IPS-11a (cell line): ENCODE results near the gene CALM3.
"Not testable (repeated sequence)": the region's sequence is repeated elsewhere in the genome, so short reads cannot be mapped to it uniquely, and the experiment has no call there.

Source experiments
- H3K4me3 ChIP-seq: one replicate; pipeline ENCODE4 v1.5.1; 2013; ENCODE audit warnings: low read depth, low read length, control low read depth

CALM3 gene

DNA sequence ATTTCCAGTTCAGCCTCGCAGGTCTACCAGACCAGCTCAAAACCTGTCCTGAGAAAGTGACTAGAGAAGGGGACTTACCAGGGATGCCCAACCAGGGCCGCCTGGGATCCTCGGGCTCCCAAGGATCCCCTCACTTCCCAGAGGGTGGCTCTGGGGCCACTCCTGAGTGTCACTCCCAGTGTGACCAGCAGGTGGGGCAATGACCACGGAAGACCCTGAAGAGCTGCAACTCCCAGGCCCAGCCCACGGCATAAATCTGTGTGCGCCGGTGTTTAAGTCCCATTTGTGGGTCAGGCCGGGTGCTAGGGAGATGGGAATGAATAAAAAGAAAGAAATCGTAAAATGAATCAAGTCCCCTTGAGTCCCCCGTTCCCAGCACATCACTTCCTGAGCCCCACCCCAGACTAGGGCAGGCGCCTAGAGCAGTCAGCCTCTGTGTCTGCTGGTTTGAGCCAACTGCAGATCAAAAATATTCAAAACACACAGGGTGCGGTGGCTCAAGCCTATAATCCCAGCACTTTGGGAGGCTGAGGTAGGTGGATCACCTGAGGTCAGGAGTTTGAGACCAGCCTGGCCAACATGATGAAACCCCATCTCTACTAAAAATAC lies 13.1 kb downstream of the CALM3 start:
- H3K4me3 ChIP-seq, result no peak overlapping the region

DNA sequence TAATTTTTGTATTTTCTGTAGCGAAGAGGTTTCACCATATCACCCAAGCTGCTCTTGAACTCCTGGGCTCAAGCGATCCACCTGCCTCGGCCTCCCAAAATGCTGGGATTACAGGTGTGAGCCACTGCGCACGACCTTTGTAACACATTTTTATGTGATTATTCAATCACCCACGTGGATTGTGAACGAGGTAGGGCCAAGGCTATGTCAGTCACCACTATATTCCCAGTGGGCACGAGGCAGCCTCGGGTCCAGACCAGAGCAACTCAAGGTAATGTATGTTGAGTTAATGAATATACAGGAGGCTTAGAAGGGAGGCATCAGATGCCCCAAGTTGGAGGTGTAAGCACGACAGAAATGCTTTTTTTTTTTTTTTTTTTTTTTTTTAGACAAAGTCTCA lies 14.8 kb downstream of the CALM3 start:
- no peak overlapping the region for H3K4me3 ChIP-seq

- H3K4me3 ChIP-seq, result no peak overlapping the region
These were observed 15.6 kb downstream of the CALM3 start for GRCh38 chr19:46616631-46617322.

DNA sequence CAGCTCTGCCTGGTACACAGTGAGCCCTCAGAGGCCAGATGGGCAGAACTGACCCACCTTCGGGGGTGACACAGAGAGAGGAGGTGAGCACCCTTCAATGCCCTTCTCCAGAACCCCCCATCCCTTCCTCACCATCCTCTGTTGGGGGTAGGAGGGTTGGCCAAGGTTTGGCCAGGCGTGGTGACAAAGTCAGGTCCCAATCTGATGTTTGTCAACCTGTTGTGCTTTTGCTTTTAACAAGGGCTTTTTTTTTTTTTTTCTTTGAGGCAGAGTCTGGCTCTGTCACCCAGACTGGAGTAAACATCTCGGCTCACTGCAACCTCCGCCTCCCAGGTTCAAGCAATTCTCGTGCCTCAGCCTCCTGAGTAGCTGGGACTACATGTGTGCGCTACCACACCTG lies 16.5 kb downstream of the CALM3 start:
- H3K4me3 ChIP-seq, result no peak overlapping the region

DNA sequence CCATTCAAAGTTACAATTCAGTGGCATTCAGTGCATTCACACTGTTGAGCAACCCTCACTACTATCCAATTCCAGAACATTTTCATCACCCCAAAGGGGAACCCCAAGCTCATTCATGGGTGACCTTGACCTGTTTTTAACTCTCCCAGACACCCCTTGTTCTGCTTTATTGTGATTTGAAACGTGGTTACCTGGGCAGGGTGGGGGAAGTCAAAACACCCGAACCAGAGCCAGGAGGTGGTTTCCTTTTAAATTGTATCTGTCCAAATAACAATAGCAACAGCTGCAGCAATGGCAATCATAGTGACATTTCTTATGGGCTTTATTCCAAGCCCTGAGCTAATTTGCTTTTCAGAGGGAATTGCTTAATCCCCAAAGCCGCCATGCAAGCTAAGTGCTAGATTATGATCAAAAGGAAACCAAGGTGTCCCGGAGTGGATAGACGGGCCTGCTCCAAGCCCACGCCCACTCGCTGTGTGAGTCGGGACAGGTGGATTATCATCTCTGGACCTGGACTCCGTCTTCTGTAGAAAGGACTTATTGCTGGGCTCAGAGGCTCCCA lies 17.6 kb downstream of the CALM3 start:
- H3K4me3 ChIP-seq, result no peak overlapping the region

- H3K4me3 ChIP-seq, result no peak overlapping the region
These were observed 19.1 kb downstream of the CALM3 start for GRCh38 chr19:46620267-46620666.

DNA sequence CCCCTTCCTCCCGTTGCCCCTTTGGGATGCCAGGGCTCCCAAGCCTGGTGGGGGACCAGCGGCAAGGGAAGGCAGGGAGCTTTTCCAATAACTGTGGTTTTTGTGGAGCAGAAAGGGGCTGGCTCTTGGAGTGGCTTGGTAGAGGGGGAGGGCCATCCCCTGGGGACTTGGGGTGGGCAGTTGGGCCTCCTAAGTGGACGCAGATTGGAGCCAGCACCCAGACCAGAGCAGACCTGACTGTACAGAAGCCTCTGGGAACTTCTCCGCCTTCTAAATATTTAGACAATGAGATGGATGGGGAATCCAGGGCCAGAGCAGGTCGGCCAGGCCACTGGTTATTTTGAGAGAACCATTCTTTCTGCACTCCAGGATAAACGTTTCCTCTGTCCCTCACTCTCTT lies 19.6 kb downstream of the CALM3 start:
- H3K4me3 ChIP-seq, result no peak overlapping the region

DNA sequence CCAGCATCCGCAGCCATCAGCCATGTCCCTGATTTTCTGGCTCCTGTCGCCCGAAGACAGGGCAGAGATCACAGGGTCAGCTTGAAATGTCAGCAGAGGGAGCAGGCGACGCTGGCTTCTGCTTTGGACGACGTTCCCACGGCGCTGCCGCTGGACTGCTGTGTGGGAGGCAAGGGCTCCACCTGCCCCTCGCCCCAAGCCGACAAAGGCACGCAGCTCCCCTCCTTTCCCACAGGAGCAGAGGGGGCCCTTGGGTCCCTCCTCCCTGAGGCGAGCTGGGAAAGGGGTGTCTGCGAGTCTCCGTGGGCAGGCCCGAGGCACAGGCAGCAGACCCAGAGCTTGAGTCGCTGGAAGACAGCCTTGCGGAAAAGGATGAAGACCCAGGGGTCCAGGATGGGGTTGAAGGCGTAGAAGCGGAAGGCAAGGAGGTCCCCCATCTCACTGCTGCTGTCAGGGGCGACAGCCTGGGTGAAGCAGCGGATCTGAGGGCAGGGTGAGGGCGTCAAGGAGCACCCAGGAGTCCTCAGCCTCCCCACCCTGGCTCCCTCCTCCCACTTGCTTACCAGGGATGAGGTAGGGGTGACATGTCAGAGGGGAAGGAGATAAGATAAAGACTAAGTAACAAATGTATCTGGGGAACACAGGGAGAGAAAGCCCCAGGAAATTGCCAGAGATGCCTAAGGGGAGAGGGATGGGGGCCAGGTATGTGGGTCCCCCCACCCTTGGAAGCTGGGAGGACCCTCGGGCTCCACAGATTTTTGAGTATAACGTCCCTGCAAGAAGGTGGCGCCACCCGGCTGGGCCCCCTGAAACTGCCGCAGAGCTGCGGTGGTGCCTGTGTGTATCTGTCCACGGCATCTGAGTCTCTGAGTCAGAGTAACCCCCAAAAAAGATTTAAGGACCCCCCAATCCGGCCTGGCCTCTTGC lies 20.3 kb downstream of the CALM3 start:
- no peak overlapping the region for H3K4me3 ChIP-seq

- H3K4me3 ChIP-seq, result no peak overlapping the region
These were observed 21.0 kb downstream of the CALM3 start for GRCh38 chr19:46622118-46622446.

- H3K4me3 ChIP-seq, result no peak overlapping the region
These were observed 22.9 kb downstream of the CALM3 start for GRCh38 chr19:46623915-46624502.

GRCh38 chr19:46624958-46625661 lies 24.0 kb downstream of the CALM3 start, which contains the start of gene PTGIR:
PTGIR (minus strand) TSS chr19:46625089; CDS start chr19:46624225, 864 bp downstream.
- H3K4me3 ChIP-seq, result no peak within 1 kb of the TSS

DNA sequence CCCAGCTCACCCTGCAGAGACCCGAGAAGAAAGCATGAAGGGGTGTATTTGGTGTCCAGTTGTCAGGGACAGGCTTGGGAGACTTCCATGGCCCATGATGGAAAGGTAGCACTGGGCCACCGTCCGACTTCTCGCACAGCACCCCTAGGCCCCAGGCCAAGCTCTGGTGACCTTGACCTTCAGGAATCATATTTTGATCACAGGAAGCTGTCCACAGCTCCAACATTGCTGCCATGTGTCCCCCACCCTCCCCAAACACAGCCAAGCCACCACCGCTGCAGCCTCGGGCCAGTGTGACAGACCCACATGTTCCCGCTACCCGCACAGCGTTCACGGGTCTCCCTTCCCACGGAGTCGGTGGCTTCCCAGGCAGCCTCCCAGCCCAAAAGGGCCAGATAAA lies 24.6 kb downstream of the CALM3 start:
- no peak overlapping the region for H3K4me3 ChIP-seq

DNA sequence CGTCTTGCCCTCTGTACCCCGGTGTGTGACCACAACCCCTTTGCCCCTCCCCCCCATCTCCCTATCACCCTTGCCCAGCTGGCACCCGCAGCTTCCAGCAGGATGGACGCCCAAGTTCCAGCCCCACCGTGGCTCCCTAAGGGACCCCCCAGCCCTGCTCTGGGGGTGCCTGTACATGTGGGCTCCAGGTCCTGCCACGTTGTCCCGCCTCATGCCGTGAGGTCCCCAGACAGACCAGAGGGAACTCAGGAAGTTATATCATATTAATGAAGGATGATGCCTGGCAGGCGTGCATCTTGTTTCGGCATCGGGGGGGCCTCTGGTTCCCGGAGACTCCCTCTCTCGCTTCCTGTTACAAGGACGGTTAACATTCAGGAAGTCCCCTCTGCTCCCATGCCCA lies 25.3 kb downstream of the CALM3 start:
- H3K4me3 ChIP-seq, result no peak overlapping the region

DNA sequence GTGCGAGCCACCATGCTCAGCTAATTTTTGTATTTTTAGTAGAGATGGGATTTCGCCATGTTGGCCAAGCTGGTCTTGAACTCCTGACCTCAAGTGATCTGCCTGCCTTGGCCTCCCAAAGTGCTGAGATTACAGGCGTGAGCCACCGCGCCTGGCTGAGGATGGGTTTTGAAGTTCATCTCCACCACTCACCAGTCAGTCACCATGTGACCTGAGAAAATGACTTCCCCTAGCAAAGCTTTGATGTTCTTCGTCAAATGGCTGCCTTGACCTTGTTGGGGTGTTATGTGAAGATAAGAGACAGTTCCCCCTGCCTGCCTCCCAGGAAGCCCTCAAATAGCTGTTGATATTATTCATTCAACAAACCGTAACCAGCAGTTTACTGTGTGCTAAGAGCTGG lies 27.8 kb downstream of the CALM3 start:
- not testable (repeated sequence) for H3K4me3 ChIP-seq

GRCh38 chr19:46629546-46630025 lies 28.5 kb downstream of the CALM3 start:
- no peak overlapping the region for H3K4me3 ChIP-seq

DNA sequence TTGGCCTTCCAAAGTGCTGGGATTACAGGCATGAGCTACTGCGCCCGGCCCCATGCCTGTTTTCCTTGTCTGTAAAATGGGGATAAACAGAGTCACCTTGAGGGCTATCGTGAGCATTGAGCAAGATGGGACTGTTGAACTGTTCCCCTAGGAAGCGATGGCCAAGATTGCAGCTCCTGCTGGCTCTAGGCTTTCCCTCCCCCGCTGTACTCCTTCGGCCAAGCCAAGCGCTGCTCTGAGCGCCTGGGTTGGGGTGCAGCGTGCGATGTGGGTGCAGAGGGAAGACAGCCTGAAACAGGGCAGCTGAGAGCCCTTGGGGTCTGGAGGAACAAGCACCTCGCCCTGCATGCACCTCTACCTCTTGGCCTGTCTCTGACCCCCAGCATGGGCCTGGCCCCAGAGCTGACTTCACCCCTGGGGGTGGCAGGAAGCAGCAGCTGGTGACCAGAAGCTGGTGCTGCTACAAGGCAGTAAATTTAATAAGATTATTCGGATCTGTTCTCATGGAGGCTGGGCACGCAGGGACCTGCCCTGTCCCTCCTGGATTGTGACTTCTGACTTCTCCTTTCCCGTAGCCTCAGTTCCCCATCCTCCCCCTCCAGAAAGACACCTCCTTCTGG lies 29.6 kb downstream of the CALM3 start:
- H3K4me3 ChIP-seq, result no peak overlapping the region

GRCh38 chr19:46631481-46631880 lies 30.4 kb downstream of the CALM3 start:
- no peak overlapping the region for H3K4me3 ChIP-seq

- no peak overlapping the region for H3K4me3 ChIP-seq
These were observed 32.0 kb downstream of the CALM3 start for GRCh38 chr19:46633130-46633529.

- peak overlapping the region; percentile 47 for H3K4me3 ChIP-seq
These were observed 33.0 kb downstream of the CALM3 start for GRCh38 chr19:46634045-46634655.
